A549 (cell line): ENCODE data around the gene NIPBL.

Experiments
- BHLHE40 ChIP-seq: IDR thresholded peaks from 2 replicates; pipeline ENCODE4 v1.6.1; 2012; ENCODE audit warnings: low read depth, low read length, inconsistent platforms
- ELK1 ChIP-seq: fragments of 150-350 bp; IDR thresholded peaks from 2 replicates; pipeline ENCODE4 v1.6.1; 2014; ENCODE audit warnings: low read depth, mild to moderate bottlenecking, low read length
- EP300 ChIP-seq, 2 experiments: fragments of >200 bp; sonication (Bioruptor Twin); formaldehyde crosslinking; IDR thresholded peaks; 2 replicates in 1 of 2; 3 replicates in 1 of 2; pipeline ENCODE4 v1.6.1; 2016 to 2017
- HOXA7 ChIP-seq: fragments of 250-450 bp; sonication (Bioruptor Pico); IDR thresholded peaks from 2 replicates; pipeline ENCODE4 v1.5.0; 2020; ENCODE audit warnings: mild to moderate bottlenecking, moderate library complexity
- MAFK ChIP-seq: fragments of 450-650 bp; IDR thresholded peaks from 2 replicates; pipeline ENCODE4 v1.6.1; 2014; ENCODE audit not compliant: partially characterized antibody
- MYC ChIP-seq: IDR thresholded peaks from 2 replicates; pipeline ENCODE4 v1.6.1; 2012; ENCODE audit warnings: mild to moderate bottlenecking, inconsistent platforms, low read length, improper control_type of control experiment, borderline replicate concordance
- POLR2A ChIP-seq: IDR thresholded peaks from 2 replicates; pipeline ENCODE4 v1.6.1; 2012; ENCODE audit warnings: mild to moderate bottlenecking, low read length
- POLR2AphosphoS2 ChIP-seq: conservative IDR thresholded peaks from 2 replicates; pipeline ENCODE4 v1.6.1; 2012; ENCODE audit warnings: low read length, improper control_type of control experiment, inconsistent platforms
- RCOR1 ChIP-seq: fragments of 150-350 bp; IDR thresholded peaks from 2 replicates; pipeline ENCODE4 v1.6.1; 2014; ENCODE audit warnings: antibody characterized with exemption, low read length, low read depth
- ZC3H11A ChIP-seq: fragments of 450-650 bp; IDR thresholded peaks from 2 replicates; pipeline ENCODE4 v1.6.1; 2014; ENCODE audit warnings: antibody characterized with exemption, mild to moderate bottlenecking
- TF ChIP-seq, protein P1 (sequence below): fragments of >200 bp; sonication (Bioruptor Twin); formaldehyde crosslinking; IDR thresholded peaks from 3 replicates; pipeline ENCODE4 v1.5.1; 2016

DNA sequence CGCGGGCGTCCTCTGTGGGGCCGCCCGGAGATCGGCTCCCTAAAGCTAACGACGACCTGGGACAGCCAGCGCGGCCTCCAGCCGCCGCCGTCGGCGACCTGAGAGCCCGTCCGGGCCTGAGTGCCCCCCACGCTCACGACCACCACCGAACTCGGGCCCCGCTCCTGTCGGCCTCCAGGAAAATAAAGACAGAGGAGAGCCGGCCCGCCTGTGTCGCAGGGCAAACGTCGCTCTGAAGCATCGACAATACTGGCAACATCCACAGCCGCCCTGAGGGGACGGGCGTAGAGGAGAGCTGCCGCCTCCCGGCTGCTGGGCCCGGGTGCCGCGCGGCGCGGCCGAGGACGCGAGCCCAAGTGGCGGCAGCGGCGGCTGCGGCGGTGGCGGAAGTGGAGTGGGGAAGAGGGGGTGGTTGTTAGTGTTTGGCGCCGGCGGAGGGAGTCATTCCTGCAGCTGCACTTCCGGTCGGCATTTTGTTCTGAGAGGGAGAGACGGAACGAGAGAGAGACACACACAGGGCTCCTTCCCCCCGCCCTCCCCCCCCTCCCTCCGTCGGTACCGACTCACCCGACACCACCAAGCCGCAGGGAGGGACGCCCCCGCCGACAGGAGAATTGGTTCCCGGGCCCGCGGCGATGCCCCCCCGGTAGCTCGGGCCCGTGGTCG lies at the start of gene NIPBL:
- TF ChIP-seq, protein P1, sequence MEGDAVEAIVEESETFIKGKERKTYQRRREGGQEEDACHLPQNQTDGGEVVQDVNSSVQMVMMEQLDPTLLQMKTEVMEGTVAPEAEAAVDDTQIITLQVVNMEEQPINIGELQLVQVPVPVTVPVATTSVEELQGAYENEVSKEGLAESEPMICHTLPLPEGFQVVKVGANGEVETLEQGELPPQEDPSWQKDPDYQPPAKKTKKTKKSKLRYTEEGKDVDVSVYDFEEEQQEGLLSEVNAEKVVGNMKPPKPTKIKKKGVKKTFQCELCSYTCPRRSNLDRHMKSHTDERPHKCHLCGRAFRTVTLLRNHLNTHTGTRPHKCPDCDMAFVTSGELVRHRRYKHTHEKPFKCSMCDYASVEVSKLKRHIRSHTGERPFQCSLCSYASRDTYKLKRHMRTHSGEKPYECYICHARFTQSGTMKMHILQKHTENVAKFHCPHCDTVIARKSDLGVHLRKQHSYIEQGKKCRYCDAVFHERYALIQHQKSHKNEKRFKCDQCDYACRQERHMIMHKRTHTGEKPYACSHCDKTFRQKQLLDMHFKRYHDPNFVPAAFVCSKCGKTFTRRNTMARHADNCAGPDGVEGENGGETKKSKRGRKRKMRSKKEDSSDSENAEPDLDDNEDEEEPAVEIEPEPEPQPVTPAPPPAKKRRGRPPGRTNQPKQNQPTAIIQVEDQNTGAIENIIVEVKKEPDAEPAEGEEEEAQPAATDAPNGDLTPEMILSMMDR: no peak; the same call in 2 of the 3 replicates
- TF ChIP-seq POLR2A (peak; percentile 92), ELK1 (no peak), MAFK (no peak), MYC (no peak), ZC3H11A (no peak), RCOR1 (no peak), POLR2AphosphoS2 (no peak), HOXA7 (no peak), EP300 (IDR thresholded peaks at IDR 0.05) (no peak), BHLHE40 (no peak)
